ENCODE measurements around the gene PREX1. TPM values are rescaled to one million over a fixed set of nuclear protein-coding genes. Genes with fewer than 3 reads are reported as not detected.

Gene PREX1
- polyA plus RNA-seq, 1 of the 3 experiments (the other 2 are of a cell fraction): 5.3 TPM

DNA sequence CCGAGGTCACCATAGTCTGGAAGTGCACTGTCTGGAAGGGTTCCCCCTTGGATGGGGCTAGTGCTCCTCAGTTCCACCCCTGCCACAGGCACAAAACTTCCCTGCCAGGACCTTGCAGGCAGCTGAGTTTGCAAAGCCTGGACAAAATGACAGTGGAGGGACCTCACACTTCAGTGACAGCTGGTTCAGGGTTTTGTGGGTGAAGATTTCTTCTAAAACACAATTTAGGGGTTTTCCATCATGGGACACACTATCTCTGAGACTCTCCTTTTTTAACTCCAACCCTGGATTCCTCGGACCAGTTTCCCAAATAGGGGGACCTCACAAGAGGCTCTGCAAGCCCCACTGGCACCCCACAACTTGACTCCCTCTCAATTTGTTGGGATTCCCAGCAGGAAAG lies 33.6 kb upstream of the PREX1 start:
- POLR2A ChIA-PET: no interaction called here

More for the DNA sequence above, 33.6 kb upstream of the PREX1 start:
- H3K9ac ChIP-seq: no peak overlapping the region
- H3K27me3 ChIP-seq (ENCODE audit: insufficient read depth): no peaks in the 10 kb centered on the region; the same call in 1 of the 2 replicates
- H3K36me3 ChIP-seq (replicated peaks in 1 of 2; ENCODE audit: control insufficient read depth in 1 of 2, insufficient read depth in 2 of 2, low read length in 1 of 2): no peaks in the 10 kb centered on the region
- TF ChIP-seq GABPA (IDR thresholded peaks at IDR 0.05; ENCODE audit: low read depth) (no peak), NFIC (IDR thresholded peaks at IDR 0.05; ENCODE audit: borderline replicate concordance) (no peak), MXI1 (IDR thresholded peaks at IDR 0.05; ENCODE audit: low read depth, low read length) (no peak), TCF12 (IDR thresholded peaks at IDR 0.05) (no peak), EZH2phosphoT487 (IDR thresholded peaks at IDR 0.05; ENCODE audit: borderline replicate concordance, low read depth) (no peak), RAD21 (IDR thresholded peaks at IDR 0.05; ENCODE audit: low read length) (no peak), YY1 (IDR thresholded peaks at IDR 0.05; ENCODE audit: low read depth) (no peak), TEAD4 (IDR thresholded peaks at IDR 0.05; ENCODE audit: borderline replicate concordance, insufficient read depth) (no peak), FOXM1 (IDR thresholded peaks at IDR 0.05; ENCODE audit: low read depth) (no peak), NRF1 (IDR thresholded peaks at IDR 0.05; ENCODE audit: low read depth, low read length) (no peak), RCOR1 (IDR thresholded peaks at IDR 0.05; ENCODE audit: low read length) (no peak)
- TF ChIP-seq, protein P1, sequence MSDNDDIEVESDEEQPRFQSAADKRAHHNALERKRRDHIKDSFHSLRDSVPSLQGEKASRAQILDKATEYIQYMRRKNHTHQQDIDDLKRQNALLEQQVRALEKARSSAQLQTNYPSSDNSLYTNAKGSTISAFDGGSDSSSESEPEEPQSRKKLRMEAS (IDR thresholded peaks at IDR 0.05; ENCODE audit: low read depth): no peak
- TF ChIP-seq, protein P2, sequence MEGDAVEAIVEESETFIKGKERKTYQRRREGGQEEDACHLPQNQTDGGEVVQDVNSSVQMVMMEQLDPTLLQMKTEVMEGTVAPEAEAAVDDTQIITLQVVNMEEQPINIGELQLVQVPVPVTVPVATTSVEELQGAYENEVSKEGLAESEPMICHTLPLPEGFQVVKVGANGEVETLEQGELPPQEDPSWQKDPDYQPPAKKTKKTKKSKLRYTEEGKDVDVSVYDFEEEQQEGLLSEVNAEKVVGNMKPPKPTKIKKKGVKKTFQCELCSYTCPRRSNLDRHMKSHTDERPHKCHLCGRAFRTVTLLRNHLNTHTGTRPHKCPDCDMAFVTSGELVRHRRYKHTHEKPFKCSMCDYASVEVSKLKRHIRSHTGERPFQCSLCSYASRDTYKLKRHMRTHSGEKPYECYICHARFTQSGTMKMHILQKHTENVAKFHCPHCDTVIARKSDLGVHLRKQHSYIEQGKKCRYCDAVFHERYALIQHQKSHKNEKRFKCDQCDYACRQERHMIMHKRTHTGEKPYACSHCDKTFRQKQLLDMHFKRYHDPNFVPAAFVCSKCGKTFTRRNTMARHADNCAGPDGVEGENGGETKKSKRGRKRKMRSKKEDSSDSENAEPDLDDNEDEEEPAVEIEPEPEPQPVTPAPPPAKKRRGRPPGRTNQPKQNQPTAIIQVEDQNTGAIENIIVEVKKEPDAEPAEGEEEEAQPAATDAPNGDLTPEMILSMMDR (IDR thresholded peaks at IDR 0.05): no peak
- TF ChIP-seq, protein P3, sequence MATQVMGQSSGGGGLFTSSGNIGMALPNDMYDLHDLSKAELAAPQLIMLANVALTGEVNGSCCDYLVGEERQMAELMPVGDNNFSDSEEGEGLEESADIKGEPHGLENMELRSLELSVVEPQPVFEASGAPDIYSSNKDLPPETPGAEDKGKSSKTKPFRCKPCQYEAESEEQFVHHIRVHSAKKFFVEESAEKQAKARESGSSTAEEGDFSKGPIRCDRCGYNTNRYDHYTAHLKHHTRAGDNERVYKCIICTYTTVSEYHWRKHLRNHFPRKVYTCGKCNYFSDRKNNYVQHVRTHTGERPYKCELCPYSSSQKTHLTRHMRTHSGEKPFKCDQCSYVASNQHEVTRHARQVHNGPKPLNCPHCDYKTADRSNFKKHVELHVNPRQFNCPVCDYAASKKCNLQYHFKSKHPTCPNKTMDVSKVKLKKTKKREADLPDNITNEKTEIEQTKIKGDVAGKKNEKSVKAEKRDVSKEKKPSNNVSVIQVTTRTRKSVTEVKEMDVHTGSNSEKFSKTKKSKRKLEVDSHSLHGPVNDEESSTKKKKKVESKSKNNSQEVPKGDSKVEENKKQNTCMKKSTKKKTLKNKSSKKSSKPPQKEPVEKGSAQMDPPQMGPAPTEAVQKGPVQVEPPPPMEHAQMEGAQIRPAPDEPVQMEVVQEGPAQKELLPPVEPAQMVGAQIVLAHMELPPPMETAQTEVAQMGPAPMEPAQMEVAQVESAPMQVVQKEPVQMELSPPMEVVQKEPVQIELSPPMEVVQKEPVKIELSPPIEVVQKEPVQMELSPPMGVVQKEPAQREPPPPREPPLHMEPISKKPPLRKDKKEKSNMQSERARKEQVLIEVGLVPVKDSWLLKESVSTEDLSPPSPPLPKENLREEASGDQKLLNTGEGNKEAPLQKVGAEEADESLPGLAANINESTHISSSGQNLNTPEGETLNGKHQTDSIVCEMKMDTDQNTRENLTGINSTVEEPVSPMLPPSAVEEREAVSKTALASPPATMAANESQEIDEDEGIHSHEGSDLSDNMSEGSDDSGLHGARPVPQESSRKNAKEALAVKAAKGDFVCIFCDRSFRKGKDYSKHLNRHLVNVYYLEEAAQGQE (IDR thresholded peaks at IDR 0.05; ENCODE audit: low read depth, low read length): no peak
- TF ChIP-seq, protein P4, sequence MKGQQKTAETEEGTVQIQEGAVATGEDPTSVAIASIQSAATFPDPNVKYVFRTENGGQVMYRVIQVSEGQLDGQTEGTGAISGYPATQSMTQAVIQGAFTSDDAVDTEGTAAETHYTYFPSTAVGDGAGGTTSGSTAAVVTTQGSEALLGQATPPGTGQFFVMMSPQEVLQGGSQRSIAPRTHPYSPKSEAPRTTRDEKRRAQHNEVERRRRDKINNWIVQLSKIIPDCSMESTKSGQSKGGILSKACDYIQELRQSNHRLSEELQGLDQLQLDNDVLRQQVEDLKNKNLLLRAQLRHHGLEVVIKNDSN (IDR thresholded peaks at IDR 0.05; ENCODE audit: borderline replicate concordance, low read depth): no peak
- H3K4me3 ChIP-seq (ENCODE audit: low read depth in 2 of 2, low read length in 1 of 2): no peak overlapping the region
- H3K79me2 ChIP-seq (ENCODE audit: insufficient read depth): no peaks in the 10 kb centered on the region
- H3K4me2 ChIP-seq: no peak overlapping the region
- H4K20me1 ChIP-seq (ENCODE audit: insufficient read depth): no peaks in the 10 kb centered on the region
- H3F3A ChIP-seq (replicated peaks; ENCODE audit: insufficient read depth): no peaks in the 10 kb centered on the region
- CTCF ChIA-PET: interaction anchor here (1.5 kb wide), 1 partner anchor 204 kb away, joined by 7 read pairs; no protein-coding TSS in a partner anchor
- H3K27ac ChIP-seq (ENCODE audit: low read depth in 2 of 2, low read length in 1 of 2): no peak overlapping the region
- no peaks in the 10 kb centered on the region for H3K4me1 ChIP-seq (ENCODE audit: control insufficient read depth in 1 of 2, insufficient read depth in 2 of 2, low read depth in 1 of 2, low read length in 1 of 2)
- WGBS (ENCODE audit: low lambda C conversion rate): 57% methylated on average over 2 of the region's 2 CpGs
- DNase-seq: no peak
- H2AFZ ChIP-seq (ENCODE audit: low read depth): no peak overlapping the region
- no peaks in the 10 kb centered on the region for H3K9me3 ChIP-seq
- H3K9me2 ChIP-seq: no peaks in the 10 kb centered on the region
